K562 (cell line): ENCODE results near the gene TBC1D5. TPM values are rescaled to one million over a fixed set of nuclear protein-coding genes. Genes with fewer than 3 reads are reported as not detected.
A peak's percentile ranks its signal among the peaks of the same experiment; 100 is the strongest.

Source experiments
- CHAMP1 ChIP-seq: fragments of 450-650 bp; IDR thresholded peaks from 2 replicates; pipeline ENCODE4 v1.6.1; 2016; ENCODE audit warnings: mild to moderate bottlenecking
- EP400 ChIP-seq: fragments of 450-650 bp; IDR thresholded peaks from 2 replicates; pipeline ENCODE4 v1.6.1; 2017; ENCODE audit warnings: antibody characterized with exemption, mild to moderate bottlenecking, moderate library complexity
- FOXA1 ChIP-seq: fragments of 450-650 bp; IDR thresholded peaks from 2 replicates; pipeline ENCODE4 v1.6.1; 2016; ENCODE audit warnings: mild to moderate bottlenecking, borderline replicate concordance
- HMG20A ChIP-seq: fragments of 450-650 bp; formaldehyde crosslinking; conservative IDR thresholded peaks from 2 replicates; pipeline ENCODE4 v1.4.0; 2020; ENCODE audit warnings: mild to moderate bottlenecking, mixed read lengths
- NBN ChIP-seq: fragments of 450-650 bp; IDR thresholded peaks from 2 replicates; pipeline ENCODE4 v1.6.1; 2016; ENCODE audit warnings: low read depth, mild to moderate bottlenecking
- NCOR1 ChIP-seq: fragments of 450-650 bp; IDR thresholded peaks from 2 replicates; pipeline ENCODE4 v1.6.1; 2016; ENCODE audit warnings: mild to moderate bottlenecking, moderate library complexity
- REST ChIP-seq, 2 experiments: fragments of 450-650 bp; formaldehyde crosslinking in 1 of 2; IDR thresholded peaks; 2 replicates each; pipeline versions ENCODE4 v1.4.0 to v1.6.1; 2014 to 2020; ENCODE audit warnings: mild to moderate bottlenecking in 2 of 2, borderline replicate concordance in 1 of 2, low read depth in 1 of 2
- ZNF134 ChIP-seq: fragments of 250-450 bp; sonication (Bioruptor Pico); conservative IDR thresholded peaks from 2 replicates; pipeline ENCODE4 v1.4.0; 2020
- ZNF263 ChIP-seq: sonication (generic); formaldehyde crosslinking; IDR thresholded peaks from 2 replicates; pipeline ENCODE4 v1.8.0; 2022; ENCODE audit warnings: mild to moderate bottlenecking, missing genetic modification reagents, borderline replicate concordance
- ZNF592 ChIP-seq: fragments of 450-650 bp; IDR thresholded peaks from 2 replicates; pipeline ENCODE4 v1.6.1; 2017; ENCODE audit warnings: antibody characterized with exemption, mild to moderate bottlenecking
- ZNF699 ChIP-seq: fragments of 250-450 bp; sonication (Bioruptor Pico); IDR thresholded peaks from 2 replicates; pipeline ENCODE4 v1.8.0; 2021; ENCODE audit warnings: mild to moderate bottlenecking, moderate library complexity; ENCODE audit not compliant: insufficient replicate concordance
- polyA plus RNA-seq, 8 experiments: library from polyadenylated mRNA; depleted of rRNA in 4 of 8; stranded (reverse) in 5 of 8; unstranded in 3 of 8; fragments of >200 nt; fragmentation: Nextera tagmentation in 2 of 8; fragmentation: Illumina TruSeq in 1 of 8; extraction: Ambion mirVana in 2 of 8; extraction: Trizol in 1 of 8; gene quantifications; 2 replicates each; pipeline versions ENCODE4 v1.2.1 to v1.2.3, GENCODE V29; 2011 to 2014; ENCODE audit warnings: inconsistent platforms in 1 of 8, missing spikeins in 1 of 8
- total RNA-seq, 7 experiments: library from RNA; depleted of rRNA in 6 of 7; stranded (reverse); fragments of >200 nt in 6 of 7; fragmentation: Illumina TruSeq in 2 of 7; extraction: Trizol in 2 of 7; gene quantifications; 2 replicates each; pipeline versions ENCODE4 v1.2.1 to v1.2.3, GENCODE V29; 2011 to 2021; ENCODE audit warnings: low replicate concordance in 1 of 7

The TBC1D5 gene
- total and polyA plus RNA-seq, 9 of the 15 experiments (the other 6 are each of a cell fraction or from before 2014, with no cell fraction given) = 2.9 to 38.1 (median 25.6) TPM

GRCh38 chr3:17645074-17645698, 97.2 kb downstream of the TBC1D5 start (continued):
- TF ChIP-seq CHAMP1 = 0 out of 2 replicates have a peak, but pooled peaks have one; percentile 21
- TF ChIP-seq ZNF134 (CRISPR knock-in tag) = no peak
- TF ChIP-seq HMG20A (CRISPR knock-in tag) = no peak
- 0 out of 2 replicates have a peak, but pooled peaks have one; percentile 25 for TF ChIP-seq ZNF592
- 0 out of 2 replicates have a peak, but pooled peaks have one; percentile 21 for TF ChIP-seq EP400
- no peak for TF ChIP-seq ZNF263 (CRISPR knock-in tag)
- 0 out of 2 replicates have a peak, but pooled peaks have one; percentile 29 for TF ChIP-seq NBN
- no peak for TF ChIP-seq ZNF699 (CRISPR knock-in tag)
- peak; percentile 72; the same call in 1 of the 2 replicates for TF ChIP-seq REST (IDR thresholded peaks at IDR 0.05; ENCODE audit: borderline replicate concordance)
- no peak for TF ChIP-seq REST (CRISPR knock-in tag; IDR thresholded peaks at IDR 0.05; ENCODE audit: low read depth)
- peak; percentile 21; the same call in 1 of the 2 replicates for TF ChIP-seq NCOR1
- TF ChIP-seq FOXA1 = no peak
